ENCODE data around the gene GLB1L. TPM values are rescaled to one million over a fixed set of nuclear protein-coding genes. Genes with fewer than 3 reads are reported as not detected.

Gene GLB1L
- total and polyA plus RNA-seq, 2 of the 8 experiments (the other 6 are each of a cell fraction or from before 2014, with no cell fraction given) = 3.7 to 4.0 TPM

- TF ChIP-seq MAX (IDR thresholded peaks at IDR 0.05) (no peak), JUN (IDR thresholded peaks at IDR 0.05; ENCODE audit: low read depth, low read length) (no peak), SIRT6 (IDR thresholded peaks at IDR 0.05; ENCODE audit: low read length) (no peak)
Measured at GRCh38 chr2:219246559-219246958, 1.3 kb upstream of the GLB1L start (continued).
